HG02981 (cell line): Measurements from ENCODE around the gene SEC16A.

Source experiments
- ATAC-seq: cut with Tn5 transposase; IDR thresholded peaks from one replicate; pipeline ENCODE4 v1.9.1; 2021; ENCODE audit warnings: mild to moderate bottlenecking, moderate library complexity; ENCODE audit not compliant: unreplicated experiment

Gene SEC16A

DNA sequence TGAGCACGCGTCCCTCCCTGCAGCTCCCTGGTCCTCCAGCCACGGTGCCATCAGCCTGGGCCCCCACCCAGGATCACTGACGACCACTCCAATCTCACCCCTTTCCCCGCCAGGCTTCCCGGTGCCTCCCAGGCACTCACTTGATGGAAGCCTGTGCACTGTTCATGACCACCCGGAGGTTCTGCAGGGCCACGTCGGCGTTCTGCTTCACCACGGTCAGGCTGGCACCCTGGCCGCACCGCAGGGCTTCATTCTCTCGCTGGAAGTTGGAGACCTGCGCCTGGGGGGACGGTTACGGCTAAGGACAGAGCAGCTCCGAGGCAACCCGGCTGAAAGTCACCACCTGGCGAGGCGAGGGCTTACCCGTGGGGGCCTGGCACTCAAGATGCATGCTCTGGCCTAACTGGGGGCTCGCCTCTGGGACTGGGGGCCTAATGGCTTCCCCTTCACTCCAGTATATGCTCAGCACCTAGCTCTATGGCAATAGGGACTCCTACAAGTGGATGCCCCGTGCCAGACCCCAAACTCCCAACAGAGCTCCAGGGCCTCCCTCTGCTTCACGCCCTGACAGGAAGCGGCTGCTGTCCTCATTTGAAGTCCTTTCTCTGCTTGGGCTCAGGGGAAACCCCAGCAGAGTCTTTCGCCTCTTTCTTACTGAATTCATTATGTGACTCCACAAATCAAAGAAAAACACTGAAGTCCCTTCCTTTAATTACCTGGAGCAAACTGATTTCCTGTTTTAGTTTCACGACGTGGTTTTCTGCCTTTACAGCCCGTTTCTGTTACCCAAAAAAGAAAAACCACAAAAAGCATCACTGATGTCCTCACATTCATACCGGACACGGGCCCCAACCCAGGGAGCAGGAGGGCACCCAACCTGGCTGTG is 78.7 kb downstream of the SEC16A start:
- no peak for ATAC-seq

DNA sequence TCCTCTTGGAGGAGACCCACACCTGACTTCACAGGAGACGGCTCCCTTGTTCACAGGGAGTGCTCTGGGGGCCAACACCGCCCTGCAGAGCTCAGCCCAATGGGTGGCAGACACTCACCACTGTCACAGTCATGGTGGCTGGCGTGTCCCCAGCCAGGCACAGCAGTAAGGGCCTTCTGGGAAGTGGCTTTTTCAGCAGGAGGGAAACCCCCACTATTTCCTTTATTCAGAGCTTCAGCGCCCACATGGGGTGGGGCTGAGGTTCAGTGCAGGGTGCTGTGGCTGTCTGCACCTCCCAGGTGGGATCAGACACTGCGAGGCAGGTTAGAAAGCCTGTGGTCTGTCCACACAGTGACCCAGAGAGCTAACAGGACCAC is 79.3 kb downstream of the SEC16A start:
- no peak for ATAC-seq

GRCh38 chr9:136402067-136402466 is 80.8 kb downstream of the SEC16A start:
- ATAC-seq, result no peak

GRCh38 chr9:136401173-136401922 is 81.5 kb downstream of the SEC16A start:
- no peak for ATAC-seq

DNA sequence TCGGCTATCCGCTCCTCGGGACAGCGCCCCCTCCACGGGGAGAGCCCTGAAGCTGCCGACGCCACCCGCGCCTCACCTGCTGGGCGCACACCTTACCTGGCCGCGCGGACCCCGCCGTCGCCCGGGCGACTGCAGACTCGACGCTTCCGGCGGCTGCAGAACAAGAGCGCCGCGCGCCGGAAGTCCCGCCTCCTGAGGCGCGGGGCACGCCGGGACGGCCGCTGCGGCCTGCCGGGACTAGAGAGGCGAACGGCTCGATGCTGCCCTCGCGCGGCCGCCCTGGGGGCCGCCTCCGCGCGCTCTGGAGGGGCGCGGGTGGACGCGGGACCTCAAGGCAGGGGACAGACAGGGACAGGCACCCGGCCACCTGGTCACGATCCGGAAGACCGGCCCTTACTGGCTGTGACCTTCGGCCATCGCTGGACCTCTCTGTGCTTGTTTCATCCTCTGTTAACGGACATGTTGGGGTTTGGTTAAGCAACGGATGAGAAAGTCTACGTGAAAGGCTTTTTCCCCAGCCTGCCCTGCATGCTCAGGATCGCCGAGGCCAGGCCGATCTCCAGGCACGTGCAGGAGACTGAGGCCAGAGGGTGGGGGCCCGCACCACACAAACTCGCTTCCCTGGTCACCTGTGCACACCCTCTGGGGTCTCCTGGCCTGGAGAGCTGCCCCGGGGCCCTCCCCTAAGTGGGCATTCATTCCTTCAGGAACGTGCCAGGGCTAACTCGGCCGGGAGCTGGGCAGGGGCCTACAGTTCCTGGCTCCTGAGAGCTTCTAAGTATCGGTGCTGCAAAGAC is 82.6 kb downstream of the SEC16A start, which contains the start of gene SNAPC4:
Gene SNAPC4 (minus strand): TSS at position 133 of the 797 bp plus-strand sequence. CDS start 1,742 bp downstream, outside the sequence.
- ATAC-seq, result peak; percentile 67

- ATAC-seq, result no peak
Measured at GRCh38 chr9:136399176-136400037, 83.4 kb downstream of the SEC16A start.

GRCh38 chr9:136398286-136398685 is 84.6 kb downstream of the SEC16A start:
- no peak for ATAC-seq

- no peak for ATAC-seq
Measured at GRCh38 chr9:136397643-136398042, 85.2 kb downstream of the SEC16A start.

- no peak for ATAC-seq
Measured at GRCh38 chr9:136396219-136396515, 86.7 kb downstream of the SEC16A start.

DNA sequence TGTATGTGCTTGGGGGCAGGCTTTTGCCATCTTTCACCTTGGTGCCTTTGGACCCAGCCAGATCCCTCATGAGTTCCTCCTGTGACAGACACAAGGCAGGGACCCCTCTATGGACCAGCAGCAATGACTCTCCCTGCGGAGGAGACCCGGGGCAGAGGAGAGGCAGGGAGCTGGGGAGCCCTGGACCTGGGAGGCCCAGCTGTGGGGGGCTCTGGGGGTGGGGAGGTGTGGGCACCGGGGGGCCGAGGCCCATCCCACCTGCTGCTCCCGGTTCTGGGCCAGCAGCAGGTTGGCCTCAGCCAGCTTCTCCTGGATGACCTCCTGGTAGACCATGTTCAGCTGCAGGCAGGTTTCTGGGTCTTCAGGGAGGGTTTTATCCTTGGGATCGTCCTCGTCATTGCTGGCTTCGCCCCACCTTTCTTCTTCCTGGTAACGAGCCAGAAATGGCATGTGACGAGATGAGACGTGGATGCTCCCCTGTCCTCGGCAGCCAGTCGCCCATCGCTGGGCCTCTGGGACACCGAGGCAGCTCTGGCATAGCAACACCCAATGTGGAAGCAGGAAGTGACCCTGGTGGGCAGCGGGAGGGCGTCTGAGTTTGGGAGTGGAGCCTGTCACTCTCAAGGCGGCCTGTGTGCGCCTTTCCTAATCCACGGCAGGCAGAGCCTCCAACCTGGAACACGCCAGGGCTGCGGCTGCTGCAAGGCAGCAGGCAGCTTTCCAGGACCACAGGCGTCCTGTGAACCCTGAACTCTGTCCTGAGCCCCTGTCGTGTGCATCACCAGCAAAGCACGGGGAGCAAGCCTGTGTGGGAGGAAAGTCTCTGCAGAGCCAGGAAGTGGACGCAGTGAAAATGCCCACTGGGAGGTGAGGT is 87.3 kb downstream of the SEC16A start:
- ATAC-seq, result no peak

DNA sequence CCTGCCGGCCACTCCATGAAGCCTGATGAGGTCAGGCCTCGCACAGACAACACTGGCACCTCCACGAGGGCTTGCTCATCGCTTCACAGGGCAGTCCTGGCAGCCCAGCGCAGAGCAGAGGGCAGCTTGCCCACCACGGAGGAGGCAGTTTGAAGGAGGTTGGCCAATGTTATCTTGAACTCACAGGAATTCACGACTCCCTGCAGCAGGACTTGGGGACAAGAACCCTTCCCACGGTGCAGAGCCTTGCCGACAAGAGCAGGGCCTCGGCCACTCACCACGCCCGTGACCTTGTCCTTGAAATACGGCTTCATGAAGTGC is 87.9 kb downstream of the SEC16A start:
- ATAC-seq, result no peak

GRCh38 chr9:136394312-136395019 is 88.4 kb downstream of the SEC16A start:
- no peak for ATAC-seq

DNA sequence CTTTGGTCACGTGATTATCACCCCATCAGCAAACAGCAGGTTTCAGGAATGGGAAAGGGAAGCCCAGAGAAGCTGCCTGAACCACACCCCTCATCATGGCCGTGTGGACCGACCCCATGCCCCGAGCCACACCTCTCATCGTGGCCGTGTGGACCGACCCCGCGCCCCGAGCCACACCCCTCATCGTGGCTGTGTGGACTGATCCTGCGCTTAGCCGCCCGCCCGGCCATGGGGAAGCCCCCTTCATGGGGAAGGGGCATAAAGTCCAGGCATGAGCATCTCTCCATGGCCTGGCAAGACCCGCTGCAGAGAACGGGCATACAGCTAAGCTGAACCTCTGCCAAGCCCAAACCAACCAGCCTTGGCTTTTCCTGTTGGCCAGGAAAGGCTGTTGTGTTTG is 89.3 kb downstream of the SEC16A start:
- no peak for ATAC-seq

DNA sequence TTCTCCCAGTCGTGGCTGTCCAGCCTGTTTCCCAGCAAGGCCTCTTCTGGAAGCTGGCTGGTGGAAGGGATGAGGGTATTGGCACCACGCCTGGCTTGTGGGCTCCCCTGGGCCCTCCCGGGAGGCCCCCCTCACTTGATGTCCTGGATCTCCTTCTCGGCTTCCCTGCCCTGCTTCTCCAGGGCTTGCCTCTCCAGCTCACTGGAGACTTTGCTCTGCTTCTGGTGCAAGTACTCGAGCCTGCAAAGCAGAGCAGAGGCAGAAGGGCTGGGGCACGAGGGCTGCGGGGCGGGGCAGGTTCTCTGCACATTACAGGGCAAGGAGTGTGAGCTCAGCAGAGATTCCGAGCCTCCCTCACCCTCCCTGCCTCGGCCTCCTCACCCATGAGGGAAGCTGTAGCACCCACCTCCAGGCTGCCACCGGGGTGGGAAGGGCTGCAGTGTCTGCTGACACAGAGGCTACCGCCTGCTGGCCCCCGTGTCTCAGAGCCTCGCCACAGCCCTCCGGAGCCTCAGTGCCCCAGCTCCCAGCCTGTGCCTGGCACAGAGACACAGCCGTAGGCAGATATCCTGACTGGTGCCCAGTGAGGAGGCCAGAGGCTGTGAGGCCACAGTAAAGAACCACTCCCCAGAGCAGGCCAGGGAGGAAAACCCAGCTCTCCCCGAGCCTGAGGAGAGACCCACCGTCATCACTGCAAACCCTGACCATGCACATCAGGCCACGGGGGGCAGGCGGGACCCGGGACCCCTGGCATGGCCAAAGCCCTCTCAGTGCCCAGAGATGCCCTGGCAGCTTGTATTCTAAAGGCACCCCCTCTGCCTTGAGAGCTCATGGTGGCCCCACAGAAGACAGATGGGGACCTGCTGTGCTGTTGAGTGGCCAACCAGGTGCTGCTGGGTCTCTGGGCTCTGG is 90.0 kb downstream of the SEC16A start:
- ATAC-seq, result no peak

DNA sequence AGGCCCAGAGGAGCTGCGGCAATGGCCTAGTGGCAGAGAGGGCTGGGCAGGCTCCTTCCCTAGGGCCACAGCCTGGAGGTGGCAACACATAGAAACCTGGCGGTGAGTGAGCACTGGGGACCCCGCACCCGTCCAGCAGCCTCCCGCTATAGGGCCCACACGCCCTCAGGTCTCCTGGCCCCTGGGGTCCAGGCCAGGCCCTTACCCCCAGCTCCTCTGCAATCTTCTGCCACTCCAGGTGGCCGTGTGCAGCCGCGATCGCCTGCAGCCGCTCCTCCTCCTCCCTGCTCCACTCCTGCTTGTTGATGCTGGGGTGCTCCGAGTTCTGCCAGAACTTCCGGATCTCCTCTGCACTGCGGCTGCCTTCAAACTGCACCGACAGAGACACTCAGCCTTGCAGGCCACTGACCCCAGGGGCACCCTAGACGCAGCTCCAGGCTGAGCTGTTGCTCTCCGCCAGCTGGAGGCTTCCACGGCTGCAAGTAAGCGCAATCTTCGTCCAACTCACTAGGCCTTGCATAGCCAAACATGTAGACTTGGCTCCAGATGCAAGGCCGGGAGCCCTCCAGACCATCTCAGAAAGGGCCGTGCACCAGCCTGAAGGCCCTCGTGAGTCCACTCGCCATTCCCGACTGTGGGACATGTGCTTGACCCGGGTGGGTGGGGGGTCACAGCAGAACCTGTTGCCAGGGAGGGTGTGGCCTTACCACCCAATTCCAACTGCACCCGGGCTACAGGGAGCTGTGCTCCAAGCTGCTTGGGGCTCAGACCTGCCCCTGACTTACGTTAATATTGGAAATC is 90.9 kb downstream of the SEC16A start:
- ATAC-seq, result no peak
